BE2C (cell line): Measurements from ENCODE around the gene CASK.

Experiments
- DNase-seq: peaks from one replicate; pipeline ENCODE4 v3.0.0-alpha.2; 2020
- H3K27me3 ChIP-seq: fragments of 250-450 bp; sonication (Bioruptor Pico); 2 replicates; pipeline ENCODE4 v1.5.1; 2020; ENCODE audit warnings: mild to moderate bottlenecking
- H3K36me3 ChIP-seq: fragments of 250-450 bp; sonication (Bioruptor Pico); 2 replicates; pipeline ENCODE4 v1.5.1; 2020; ENCODE audit warnings: mild to moderate bottlenecking
- H3K4me1 ChIP-seq: fragments of 250-450 bp; sonication (Bioruptor Pico); 2 replicates; pipeline ENCODE4 v1.5.1; 2020
- H3K4me3 ChIP-seq: 2 replicates; pipeline ENCODE4 v1.5.1; 2011; ENCODE audit warnings: low read depth, low read length
- H3K9me3 ChIP-seq: fragments of 250-450 bp; sonication (Bioruptor Pico); 2 replicates; pipeline ENCODE4 v1.5.1; 2020
- CTCF ChIP-seq: IDR thresholded peaks from 2 replicates; pipeline ENCODE4 v1.5.1; 2012; ENCODE audit warnings: mild to moderate bottlenecking, low read depth, low read length

The CASK gene

GRCh38 chrX:41906515-41907187 lies 16.7 kb downstream of the CASK start:
- Histone ChIP-seq H3K27me3 (no peaks in the 10 kb centered on the region), H3K9me3 (no peaks in the 10 kb centered on the region), H3K4me3 (no peak overlapping the region), H3K4me1 (no peaks in the 10 kb centered on the region), H3K36me3 (no peaks in the 10 kb centered on the region)
- no peak for TF ChIP-seq CTCF
- no peak for DNase-seq

- Histone ChIP-seq H3K4me1 (no peaks in the 10 kb centered on the region), H3K27me3 (no peaks in the 10 kb centered on the region), H3K4me3 (no peak overlapping the region), H3K9me3 (no peaks in the 10 kb centered on the region), H3K36me3 (no peaks in the 10 kb centered on the region)
- no peak for TF ChIP-seq CTCF
- no peak for DNase-seq
Measured at GRCh38 chrX:41903544-41903943, 19.8 kb downstream of the CASK start.

GRCh38 chrX:41900321-41900720 lies 23.0 kb downstream of the CASK start:
- Histone ChIP-seq H3K9me3 (no peaks in the 10 kb centered on the region), H3K4me3 (no peak overlapping the region), H3K4me1 (no peaks in the 10 kb centered on the region), H3K36me3 (no peaks in the 10 kb centered on the region), H3K27me3 (no peaks in the 10 kb centered on the region)
- DNase-seq = no peak
- TF ChIP-seq CTCF = no peak

- Histone ChIP-seq H3K36me3 (no peaks in the 10 kb centered on the region), H3K4me1 (no peaks in the 10 kb centered on the region), H3K9me3 (no peaks in the 10 kb centered on the region), H3K27me3 (no peaks in the 10 kb centered on the region), H3K4me3 (no peak overlapping the region)
- TF ChIP-seq CTCF = no peak
- no peak for DNase-seq
Measured at GRCh38 chrX:41895826-41896225, 27.5 kb downstream of the CASK start.

- Histone ChIP-seq H3K36me3 (no peaks in the 10 kb centered on the region), H3K9me3 (no peaks in the 10 kb centered on the region), H3K4me3 (no peak overlapping the region), H3K27me3 (no peaks in the 10 kb centered on the region), H3K4me1 (no peaks in the 10 kb centered on the region)
- no peak for TF ChIP-seq CTCF
- DNase-seq = no peak
Measured at GRCh38 chrX:41890026-41890423, 33.3 kb downstream of the CASK start.

- Histone ChIP-seq H3K4me1 (no peaks in the 10 kb centered on the region), H3K4me3 (no peak overlapping the region), H3K9me3 (no peaks in the 10 kb centered on the region), H3K27me3 (no peaks in the 10 kb centered on the region), H3K36me3 (no peaks in the 10 kb centered on the region)
- DNase-seq = no peak
- no peak for TF ChIP-seq CTCF
Measured at GRCh38 chrX:41889317-41890025, 33.9 kb downstream of the CASK start.
